ENCODE data around the gene RCOR3.

Gene RCOR3

GRCh38 chr1:211324992-211325775 is 66.0 kb downstream of the RCOR3 start:
- DNase-seq (ENCODE audit: low read depth in 3 of 3): no peak

- DNase-seq (ENCODE audit: low read depth in 3 of 3): no peak
Observed at GRCh38 chr1:211326140-211326527, 67.0 kb downstream of the RCOR3 start.

GRCh38 chr1:211326528-211327345 is 67.6 kb downstream of the RCOR3 start, which contains the start of gene TRAF5:
TSS of gene TRAF5 (plus strand) at chr1:211326833. CDS start at chr1:211353240, 26,407 bp downstream.
- no peak for DNase-seq (ENCODE audit: low read depth in 3 of 3)

- DNase-seq (ENCODE audit: low read depth in 3 of 3): no peak
Observed at GRCh38 chr1:211327346-211327921, 68.3 kb downstream of the RCOR3 start.

GRCh38 chr1:211328084-211328694 is 69.0 kb downstream of the RCOR3 start:
- no peak for DNase-seq (ENCODE audit: low read depth in 3 of 3)

GRCh38 chr1:211328866-211329475 is 69.8 kb downstream of the RCOR3 start:
- DNase-seq (ENCODE audit: low read depth in 3 of 3): no peak

GRCh38 chr1:211329764-211330201 is 70.6 kb downstream of the RCOR3 start:
- no peak for DNase-seq (ENCODE audit: low read depth in 3 of 3)

GRCh38 chr1:211330282-211330936 is 71.2 kb downstream of the RCOR3 start:
- no peak for DNase-seq (ENCODE audit: low read depth in 3 of 3)

GRCh38 chr1:211331011-211331709 is 72.0 kb downstream of the RCOR3 start:
- DNase-seq (ENCODE audit: low read depth in 3 of 3): no peak

GRCh38 chr1:211332036-211332616 is 73.0 kb downstream of the RCOR3 start:
- no peak for DNase-seq (ENCODE audit: low read depth in 3 of 3)

GRCh38 chr1:211332830-211333229 is 73.7 kb downstream of the RCOR3 start:
- no peak for DNase-seq (ENCODE audit: low read depth in 3 of 3)

- DNase-seq (ENCODE audit: low read depth in 3 of 3): no peak
Observed at GRCh38 chr1:211333906-211334305, 74.7 kb downstream of the RCOR3 start.

GRCh38 chr1:211334986-211335385 is 75.8 kb downstream of the RCOR3 start:
- no peak for DNase-seq (ENCODE audit: low read depth in 3 of 3)

GRCh38 chr1:211335522-211336157 is 76.5 kb downstream of the RCOR3 start:
- DNase-seq (ENCODE audit: low read depth in 3 of 3): no peak

GRCh38 chr1:211336161-211336560 is 77.0 kb downstream of the RCOR3 start:
- no peak for DNase-seq (ENCODE audit: low read depth in 3 of 3)

GRCh38 chr1:211336775-211337174 is 77.6 kb downstream of the RCOR3 start:
- DNase-seq (ENCODE audit: low read depth in 3 of 3): no peak

GRCh38 chr1:211337430-211338223 is 78.5 kb downstream of the RCOR3 start:
- no peak for DNase-seq (ENCODE audit: low read depth in 3 of 3)

GRCh38 chr1:211338224-211338620 is 79.1 kb downstream of the RCOR3 start:
- DNase-seq (ENCODE audit: low read depth in 3 of 3): no peak

- DNase-seq (ENCODE audit: low read depth in 3 of 3): no peak
Observed at GRCh38 chr1:211339631-211340041, 80.5 kb downstream of the RCOR3 start.
